Skeletal muscle satellite cell (primary cell): ENCODE results near the gene GRIK5.
"Not testable (repeated sequence)": the region's sequence is repeated elsewhere in the genome, so short reads cannot be mapped to it uniquely, and the experiment has no call there.

Source experiments
- H3K27me3 ChIP-seq: 2 replicates; pipeline ENCODE4 v1.7.0; 2013; ENCODE audit warnings: low read length; ENCODE audit not compliant: control insufficient read depth, insufficient read depth
- H3K36me3 ChIP-seq: 2 replicates; pipeline ENCODE4 v1.7.0; 2013; ENCODE audit warnings: mild to moderate bottlenecking, control low read depth, low read length; ENCODE audit not compliant: insufficient read depth
- H3K4me1 ChIP-seq: 2 replicates; pipeline ENCODE4 v1.7.0; 2013; ENCODE audit warnings: low read length; ENCODE audit not compliant: control insufficient read depth, insufficient read depth
- H3K4me2 ChIP-seq: 2 replicates; pipeline ENCODE4 v1.7.0; 2013; ENCODE audit warnings: mild to moderate bottlenecking, low read length
- H3K4me3 ChIP-seq: 2 replicates; pipeline ENCODE4 v1.7.0; 2013; ENCODE audit warnings: low read length
- H3K9ac ChIP-seq: 2 replicates; pipeline ENCODE4 v1.7.0; 2013; ENCODE audit warnings: mild to moderate bottlenecking, low read depth, low read length, moderate library complexity
- H3K9me3 ChIP-seq: replicated peaks from 2 replicates; pipeline ENCODE4 v1.7.0; 2013; ENCODE audit warnings: mild to moderate bottlenecking, control low read depth, low read length

The GRIK5 gene

GRCh38 chr19:42038666-42039065 lies 31.3 kb downstream of the GRIK5 start:
- Histone ChIP-seq H3K4me3 (no peak overlapping the region), H3K4me2 (no peak overlapping the region), H3K4me1 (no peaks in the 10 kb centered on the region), H3K9ac (no peak overlapping the region), H3K27me3 (peaks cover 29% of the 10 kb centered on the region), H3K9me3 (no peaks in the 10 kb centered on the region), H3K36me3 (no peaks in the 10 kb centered on the region)

DNA sequence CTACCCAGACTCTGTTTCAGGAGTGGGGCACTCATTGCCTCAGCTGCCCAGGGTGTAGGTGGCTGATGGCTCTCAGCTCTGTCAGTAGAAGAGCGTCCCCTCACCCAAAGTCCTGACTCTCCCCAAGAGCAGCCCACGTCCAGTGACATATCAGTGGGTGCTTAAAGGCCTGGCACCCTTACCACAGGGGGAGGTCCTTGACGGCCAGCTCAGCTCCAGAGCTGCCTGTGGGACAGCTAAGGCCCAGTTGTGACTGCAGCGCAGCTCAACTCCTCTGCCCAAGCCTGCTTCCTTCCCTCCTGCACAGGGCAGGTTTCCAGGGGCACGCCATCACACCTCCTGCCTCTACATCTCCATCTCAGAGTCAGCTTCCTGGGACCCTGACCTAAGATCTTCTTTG lies 32.4 kb downstream of the GRIK5 start:
- Histone ChIP-seq H3K4me1 (no peaks in the 10 kb centered on the region), H3K9me3 (no peaks in the 10 kb centered on the region), H3K4me2 (no peak overlapping the region), H3K4me3 (no peak overlapping the region), H3K36me3 (no peaks in the 10 kb centered on the region), H3K27me3 (peaks cover 23% of the 10 kb centered on the region), H3K9ac (no peak overlapping the region)

DNA sequence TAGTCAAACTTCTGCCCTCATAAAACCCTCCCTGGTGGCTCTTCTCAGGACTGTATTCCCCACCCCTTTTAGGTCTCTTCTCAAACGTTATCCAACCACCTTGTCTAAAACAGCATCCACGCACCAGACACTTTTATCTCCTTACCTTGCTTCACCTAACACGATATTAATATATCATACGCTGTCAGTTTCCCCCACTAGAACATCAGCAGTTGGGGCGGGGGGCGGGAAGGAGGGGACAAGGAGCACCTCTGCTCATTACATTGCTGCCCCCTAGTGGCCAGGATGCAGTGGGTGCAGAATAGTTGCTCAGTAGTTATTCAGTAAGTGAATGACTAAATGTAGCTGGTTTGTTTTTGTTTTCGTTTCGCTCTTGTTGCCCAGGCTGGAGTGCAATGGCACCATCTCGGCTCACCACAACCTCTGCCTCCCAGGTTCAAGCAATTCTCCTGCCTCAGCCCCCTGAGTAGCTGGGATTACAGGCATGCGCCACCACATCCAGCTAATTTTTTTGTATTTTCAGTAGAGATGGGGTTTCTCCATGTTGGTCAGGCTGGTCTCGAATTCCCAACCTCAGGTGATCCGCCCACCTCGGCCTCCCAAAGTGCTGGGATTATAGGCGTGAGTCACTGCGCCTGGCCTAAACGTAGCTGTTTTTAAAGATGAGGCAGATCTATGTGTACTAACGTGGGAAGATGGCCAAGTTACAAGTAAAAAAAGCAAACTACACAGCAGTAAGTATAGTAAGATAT lies 35.2 kb downstream of the GRIK5 start:
- Histone ChIP-seq H3K27me3 (peaks cover 33% of the 10 kb centered on the region), H3K4me2 (peak overlapping the region; percentile 66)
- H3K4me3 ChIP-seq, H3K36me3 ChIP-seq, H3K9me3 ChIP-seq, H3K9ac ChIP-seq, H3K4me1 ChIP-seq: not testable (repeated sequence)

GRCh38 chr19:42033413-42033812 lies 36.6 kb downstream of the GRIK5 start:
- Histone ChIP-seq H3K4me3 (no peak overlapping the region), H3K9me3 (no peaks in the 10 kb centered on the region)

DNA sequence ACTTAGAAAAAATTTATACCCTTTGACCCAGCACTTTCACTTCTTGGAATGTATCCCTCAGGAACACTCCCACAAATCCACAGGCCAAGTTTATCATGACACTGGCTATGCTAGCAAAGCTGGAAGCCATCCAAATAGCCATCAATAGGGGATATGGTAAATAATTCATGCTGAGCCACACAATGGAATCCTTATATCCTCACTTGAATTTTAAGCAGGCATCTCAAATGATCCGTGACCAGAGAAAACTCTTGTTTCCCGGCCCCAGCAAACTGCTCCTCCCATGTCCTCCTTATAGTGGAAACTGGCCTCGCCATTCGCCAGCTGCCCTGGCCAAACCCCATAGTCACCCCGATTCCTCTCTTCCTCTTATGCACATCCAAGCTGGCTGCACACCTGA lies 37.6 kb downstream of the GRIK5 start:
- H3K27me3 ChIP-seq: peaks cover 36% of the 10 kb centered on the region
- no peaks in the 10 kb centered on the region for H3K4me1 ChIP-seq
- no peak overlapping the region for H3K4me2 ChIP-seq
- H3K9me3 ChIP-seq: no peaks in the 10 kb centered on the region
- H3K4me3 ChIP-seq: no peak overlapping the region
- no peak overlapping the region for H3K9ac ChIP-seq
- H3K36me3 ChIP-seq: no peaks in the 10 kb centered on the region

More at GRCh38 chr19:42033413-42033812, 36.6 kb downstream of the GRIK5 start:
- Histone ChIP-seq H3K4me2 (no peak overlapping the region), H3K36me3 (no peaks in the 10 kb centered on the region), H3K27me3 (peaks cover 41% of the 10 kb centered on the region), H3K4me1 (no peaks in the 10 kb centered on the region), H3K9ac (no peak overlapping the region)

DNA sequence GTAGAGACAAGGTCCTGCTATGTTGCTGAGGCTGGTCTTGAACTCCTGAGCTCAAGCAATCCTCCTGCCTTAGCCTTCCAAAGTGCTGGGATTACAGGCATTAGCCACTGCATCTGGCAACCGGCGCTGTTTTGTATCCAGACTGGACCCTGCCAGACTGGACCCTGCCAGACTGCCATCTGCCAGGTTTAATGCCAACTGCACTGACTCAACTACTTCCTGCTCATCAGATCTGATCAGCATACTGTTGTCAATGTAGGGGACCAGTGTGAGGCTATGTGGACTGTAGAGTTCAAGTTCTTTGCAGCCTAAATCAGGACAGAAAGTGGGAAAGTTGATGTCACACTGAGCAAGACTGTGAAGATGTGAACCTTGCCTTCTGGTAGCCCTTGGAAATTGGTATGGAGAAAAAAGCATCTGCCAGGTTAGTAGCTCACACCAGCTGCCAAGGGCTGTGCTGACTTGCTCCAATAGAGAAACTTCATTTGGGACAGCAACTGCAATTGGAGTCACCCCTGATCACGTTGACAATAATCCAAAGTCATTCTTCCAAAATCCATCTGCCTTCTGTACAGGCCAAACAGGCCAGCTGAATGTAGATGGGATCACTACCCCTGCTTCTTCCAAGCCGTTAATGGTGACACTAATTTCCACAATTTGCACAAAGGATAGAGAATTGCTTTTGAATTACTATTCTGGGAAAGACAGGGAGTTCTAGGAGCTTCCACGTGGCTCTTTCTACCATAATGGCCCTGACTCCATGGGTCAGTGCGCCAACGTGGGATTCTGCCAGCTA lies 39.2 kb downstream of the GRIK5 start:
- H3K4me1 ChIP-seq: no peaks in the 10 kb centered on the region
- H3K36me3 ChIP-seq: no peaks in the 10 kb centered on the region
- H3K9ac ChIP-seq: no peak overlapping the region
- H3K4me2 ChIP-seq: no peak overlapping the region
- H3K4me3 ChIP-seq: no peak overlapping the region
- no peaks in the 10 kb centered on the region for H3K9me3 ChIP-seq
- peaks cover 38% of the 10 kb centered on the region for H3K27me3 ChIP-seq

DNA sequence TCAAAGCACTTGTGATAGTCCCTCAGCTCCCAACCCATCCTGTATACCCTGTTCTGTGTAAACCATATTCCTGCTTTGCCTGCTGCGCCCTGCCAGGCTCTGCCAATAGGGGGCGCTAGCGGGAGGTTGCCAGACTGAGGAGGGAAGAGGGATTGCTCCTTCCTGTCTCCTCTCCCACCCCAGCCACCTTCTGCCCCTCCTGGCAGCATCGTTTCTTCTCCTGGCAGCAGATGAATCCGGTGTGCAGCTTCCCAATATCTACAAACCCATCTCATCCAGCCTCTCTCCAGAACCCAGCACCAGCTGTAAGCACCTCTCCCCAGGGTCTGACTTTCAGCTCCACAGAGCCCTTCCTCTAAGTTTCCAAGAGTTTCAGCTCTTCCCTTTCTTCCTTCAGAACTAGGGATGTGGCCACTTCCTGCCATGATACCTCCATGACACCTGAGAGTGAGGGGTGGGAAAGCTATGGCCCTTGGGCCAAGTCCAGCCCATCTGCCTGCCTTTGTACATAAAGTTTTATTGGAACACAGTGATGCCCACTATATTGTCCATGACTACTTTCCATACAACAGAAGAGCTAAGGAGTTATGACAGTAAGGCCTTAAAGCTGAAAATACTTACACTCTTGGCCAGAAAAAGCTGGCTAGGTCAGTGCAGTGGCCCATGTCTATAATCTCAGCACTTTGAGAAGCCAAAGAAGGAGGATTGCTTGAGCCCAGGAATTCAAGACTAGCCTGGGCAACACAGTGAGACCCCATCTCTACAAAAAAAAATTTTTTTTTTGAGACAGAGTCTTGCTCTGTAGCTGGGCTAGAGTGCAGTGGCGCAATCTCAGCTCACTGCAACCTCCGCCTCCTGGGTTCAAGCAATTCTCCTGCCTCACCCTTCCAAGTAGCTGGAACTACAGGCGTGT lies 41.4 kb downstream of the GRIK5 start:
- H3K9me3 ChIP-seq: no peaks in the 10 kb centered on the region
- H3K36me3 ChIP-seq: no peaks in the 10 kb centered on the region
- no peak overlapping the region for H3K4me2 ChIP-seq
- H3K9ac ChIP-seq: no peak overlapping the region
- H3K4me1 ChIP-seq: peaks cover 10% of the 10 kb centered on the region
- H3K4me3 ChIP-seq: no peak overlapping the region
- peaks cover 51% of the 10 kb centered on the region for H3K27me3 ChIP-seq

GRCh38 chr19:42024622-42025111 lies 45.3 kb downstream of the GRIK5 start:
- no peaks in the 10 kb centered on the region for H3K36me3 ChIP-seq
- peaks cover 10% of the 10 kb centered on the region for H3K4me1 ChIP-seq
- no peak overlapping the region for H3K9ac ChIP-seq
- H3K9me3 ChIP-seq: no peaks in the 10 kb centered on the region
- H3K27me3 ChIP-seq: peaks cover 29% of the 10 kb centered on the region
- H3K4me2 ChIP-seq: no peak overlapping the region
- no peak overlapping the region for H3K4me3 ChIP-seq

- H3K4me2 ChIP-seq: no peak overlapping the region
- H3K4me1 ChIP-seq: peaks cover 16% of the 10 kb centered on the region
- no peak overlapping the region for H3K9ac ChIP-seq
- H3K4me3 ChIP-seq: no peak overlapping the region
- no peaks in the 10 kb centered on the region for H3K9me3 ChIP-seq
- no peaks in the 10 kb centered on the region for H3K36me3 ChIP-seq
- peaks cover 25% of the 10 kb centered on the region for H3K27me3 ChIP-seq
Observed at GRCh38 chr19:42023943-42024260, 46.1 kb downstream of the GRIK5 start.

DNA sequence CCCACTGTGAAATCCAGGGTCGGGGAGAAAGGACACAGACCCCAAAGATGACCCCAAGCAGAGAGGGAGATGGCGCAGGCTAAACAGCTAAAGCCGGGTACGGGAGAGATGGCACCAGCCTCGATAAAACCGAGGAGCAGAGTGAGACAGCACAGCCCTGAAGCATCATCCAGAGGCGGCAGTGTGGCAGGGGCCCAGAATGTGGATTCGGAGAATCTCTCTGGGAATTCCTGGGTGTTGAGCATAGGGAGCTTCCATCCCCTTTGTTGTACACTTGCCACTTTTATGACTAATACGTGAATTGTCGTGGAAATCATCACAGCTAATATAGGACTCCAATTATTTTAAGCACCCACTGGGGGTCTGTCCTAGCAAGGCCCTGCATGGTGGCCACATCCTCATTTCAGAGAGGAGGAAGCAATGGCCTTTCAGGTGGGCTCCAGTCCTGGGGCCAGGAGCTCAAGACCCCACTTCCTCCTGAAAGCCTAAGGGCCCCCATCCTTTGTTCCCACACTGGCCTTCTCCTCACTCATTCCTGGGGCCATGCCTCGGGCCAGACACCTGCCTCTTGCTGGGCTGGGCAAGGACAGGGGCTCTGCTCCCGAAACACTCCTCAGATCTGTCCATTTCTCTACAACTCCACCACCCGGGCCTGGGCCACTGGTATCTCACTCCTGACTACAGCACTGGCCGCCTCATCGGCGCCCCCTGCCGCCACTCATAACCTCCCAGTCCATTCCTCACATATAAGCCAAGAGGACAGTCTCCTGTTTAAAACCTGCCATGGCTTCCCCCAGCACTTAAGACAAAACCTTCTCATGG lies 46.7 kb downstream of the GRIK5 start:
- H3K27me3 ChIP-seq: peaks cover 21% of the 10 kb centered on the region
- H3K4me1 ChIP-seq: peaks cover 20% of the 10 kb centered on the region
- no peak overlapping the region for H3K9ac ChIP-seq
- H3K36me3 ChIP-seq: no peaks in the 10 kb centered on the region
- no peaks in the 10 kb centered on the region for H3K9me3 ChIP-seq
- H3K4me2 ChIP-seq: no peak overlapping the region
- no peak overlapping the region for H3K4me3 ChIP-seq
